GM12874 (cell line): ENCODE results near the gene TNS1.

ENCODE experiments used
- TF ChIP-seq, protein P1 (sequence below): IDR thresholded peaks from 2 replicates; pipeline ENCODE4 v1.5.1; 2011; ENCODE audit warnings: low read depth, mild to moderate bottlenecking, control low read depth, low read length, moderate library complexity; ENCODE audit not compliant: insufficient read depth

TNS1 gene

DNA sequence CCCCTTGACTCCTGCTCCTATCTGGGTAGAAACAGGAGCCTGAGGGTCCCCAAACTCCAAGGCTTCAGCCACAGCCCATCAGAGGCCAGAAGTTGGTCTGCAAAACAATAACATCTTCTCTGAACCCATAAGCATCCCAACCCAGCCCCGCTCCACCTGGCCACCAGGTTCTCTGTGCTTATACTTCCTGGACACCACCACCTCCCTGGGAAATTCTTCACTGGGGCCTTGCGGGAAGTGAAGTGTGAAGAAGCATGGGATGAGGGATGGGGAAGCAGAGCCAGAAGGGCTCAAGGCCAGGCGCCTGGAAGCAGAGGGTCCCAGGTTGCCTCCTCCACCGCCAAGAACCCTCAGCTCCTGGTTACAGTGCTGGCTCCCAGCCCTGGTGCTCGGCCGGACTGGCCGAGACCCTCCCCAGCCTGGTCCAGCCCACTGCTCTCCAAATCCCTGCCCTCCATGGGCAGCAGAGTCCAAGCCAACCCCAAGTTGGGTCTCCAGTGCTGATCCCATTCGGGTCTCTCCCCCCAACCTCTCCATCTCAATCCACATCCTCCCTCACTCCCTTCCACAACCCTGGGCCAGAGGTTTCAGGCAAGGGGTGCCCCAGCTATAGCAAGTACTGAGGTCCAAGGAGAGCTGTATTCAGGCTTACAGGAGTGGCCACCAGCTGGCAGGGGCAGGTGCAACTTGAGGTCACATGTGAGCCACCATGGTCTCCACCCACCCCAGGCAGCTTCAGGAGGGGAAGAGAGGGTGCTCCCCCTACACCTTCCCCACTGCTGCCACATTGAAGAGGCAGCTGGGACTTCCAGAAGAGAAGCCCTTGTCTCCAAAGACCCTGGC is 60.7 kb downstream of the TNS1 start:
- TF ChIP-seq, protein P1, sequence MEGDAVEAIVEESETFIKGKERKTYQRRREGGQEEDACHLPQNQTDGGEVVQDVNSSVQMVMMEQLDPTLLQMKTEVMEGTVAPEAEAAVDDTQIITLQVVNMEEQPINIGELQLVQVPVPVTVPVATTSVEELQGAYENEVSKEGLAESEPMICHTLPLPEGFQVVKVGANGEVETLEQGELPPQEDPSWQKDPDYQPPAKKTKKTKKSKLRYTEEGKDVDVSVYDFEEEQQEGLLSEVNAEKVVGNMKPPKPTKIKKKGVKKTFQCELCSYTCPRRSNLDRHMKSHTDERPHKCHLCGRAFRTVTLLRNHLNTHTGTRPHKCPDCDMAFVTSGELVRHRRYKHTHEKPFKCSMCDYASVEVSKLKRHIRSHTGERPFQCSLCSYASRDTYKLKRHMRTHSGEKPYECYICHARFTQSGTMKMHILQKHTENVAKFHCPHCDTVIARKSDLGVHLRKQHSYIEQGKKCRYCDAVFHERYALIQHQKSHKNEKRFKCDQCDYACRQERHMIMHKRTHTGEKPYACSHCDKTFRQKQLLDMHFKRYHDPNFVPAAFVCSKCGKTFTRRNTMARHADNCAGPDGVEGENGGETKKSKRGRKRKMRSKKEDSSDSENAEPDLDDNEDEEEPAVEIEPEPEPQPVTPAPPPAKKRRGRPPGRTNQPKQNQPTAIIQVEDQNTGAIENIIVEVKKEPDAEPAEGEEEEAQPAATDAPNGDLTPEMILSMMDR = no peak

DNA sequence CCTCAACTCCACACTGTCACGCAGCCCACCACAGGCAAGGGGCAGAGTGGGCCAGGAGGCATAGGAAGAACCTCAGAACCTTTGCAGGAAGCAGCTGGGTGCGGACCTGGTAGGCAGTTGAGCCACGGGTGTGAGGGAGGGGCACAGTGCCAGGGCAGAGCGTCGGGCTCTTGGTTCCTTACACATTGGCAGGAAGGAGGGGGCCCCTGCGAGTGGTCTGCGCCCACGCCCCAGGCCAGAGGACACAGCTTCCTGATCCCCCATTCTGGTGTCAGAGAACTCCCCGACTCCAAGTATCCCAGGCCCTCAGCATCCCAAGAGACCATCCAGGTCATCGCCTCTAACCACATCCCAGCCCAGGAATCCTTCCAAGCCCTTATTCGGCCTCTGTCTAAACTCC is 61.5 kb downstream of the TNS1 start:
- TF ChIP-seq, protein P1 = no peak

DNA sequence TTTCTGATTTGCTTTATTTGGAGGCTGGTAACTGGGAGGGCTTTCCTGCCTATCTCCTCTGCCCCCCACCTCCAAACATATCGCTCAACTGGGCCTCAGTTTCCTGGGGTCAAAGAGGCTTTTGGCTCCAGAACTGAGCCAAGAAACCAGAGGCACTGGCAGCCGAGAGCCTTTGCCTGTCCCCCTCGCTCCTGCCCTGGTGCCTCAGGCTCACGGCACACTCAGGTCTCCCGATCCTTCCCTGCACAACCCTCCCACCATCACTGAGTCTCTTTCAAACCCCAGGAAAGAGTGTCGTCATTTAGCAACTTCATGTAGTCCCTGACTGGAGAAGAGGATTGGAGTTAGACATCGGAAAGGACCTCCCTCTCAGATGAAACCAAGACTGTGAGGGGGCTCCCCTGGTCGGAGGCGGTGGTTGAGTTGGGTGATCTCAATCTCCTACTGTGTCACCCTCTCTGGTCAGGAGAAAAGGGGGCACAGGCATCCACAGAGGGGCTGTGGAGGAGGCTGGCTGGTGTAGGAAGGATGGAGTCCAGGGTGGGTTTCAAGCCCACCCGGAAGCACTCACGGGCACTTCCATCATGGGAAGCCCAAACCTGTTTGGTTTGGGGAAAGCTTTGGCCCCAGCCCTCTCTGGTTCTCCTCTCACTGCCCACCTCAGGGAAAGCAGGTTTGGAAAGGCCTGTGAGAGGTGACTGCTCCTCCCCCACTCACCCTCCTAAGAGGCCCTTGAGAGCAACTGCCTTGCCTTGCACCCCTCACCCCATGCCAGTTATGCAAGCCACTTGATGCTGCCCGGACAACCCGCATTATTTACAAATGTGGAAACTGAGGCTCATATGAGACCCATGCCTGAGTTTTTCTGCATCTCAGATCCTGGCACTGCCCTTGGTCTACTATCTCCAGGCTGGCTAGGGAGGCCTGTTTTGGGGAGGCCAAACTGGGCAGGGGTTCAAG is 62.3 kb downstream of the TNS1 start:
- TF ChIP-seq, protein P1 = no peak

DNA sequence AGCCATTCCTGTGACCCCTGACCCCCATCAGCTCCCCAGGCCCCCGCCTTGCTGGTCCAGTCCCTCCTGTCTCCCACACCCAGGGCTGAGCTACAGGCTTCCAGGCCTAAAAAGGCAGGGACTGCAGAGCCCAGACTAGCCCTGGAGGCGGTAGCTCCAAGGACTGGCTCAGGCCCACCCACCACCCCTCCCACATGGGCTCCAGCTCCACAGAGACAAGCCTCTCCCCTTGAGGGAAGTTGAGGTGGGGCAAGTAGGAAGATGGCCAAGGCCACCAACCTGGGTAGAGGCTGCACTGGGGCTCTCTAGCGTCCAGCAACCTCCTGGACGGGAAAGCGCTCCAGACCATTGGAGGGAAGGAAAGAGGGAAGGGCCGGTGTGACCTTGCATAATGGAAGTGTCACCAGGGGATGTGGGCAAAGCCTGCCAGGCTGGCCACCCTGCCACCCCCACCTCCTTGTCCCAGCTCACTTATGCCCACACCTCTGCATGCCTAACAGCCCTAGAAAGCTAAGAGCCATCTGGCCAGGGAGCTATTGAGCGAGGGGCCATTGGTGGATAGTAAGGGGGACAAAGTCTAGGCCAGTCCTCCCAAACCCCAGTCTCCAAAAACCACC is 63.1 kb downstream of the TNS1 start:
- TF ChIP-seq, protein P1 = no peak

DNA sequence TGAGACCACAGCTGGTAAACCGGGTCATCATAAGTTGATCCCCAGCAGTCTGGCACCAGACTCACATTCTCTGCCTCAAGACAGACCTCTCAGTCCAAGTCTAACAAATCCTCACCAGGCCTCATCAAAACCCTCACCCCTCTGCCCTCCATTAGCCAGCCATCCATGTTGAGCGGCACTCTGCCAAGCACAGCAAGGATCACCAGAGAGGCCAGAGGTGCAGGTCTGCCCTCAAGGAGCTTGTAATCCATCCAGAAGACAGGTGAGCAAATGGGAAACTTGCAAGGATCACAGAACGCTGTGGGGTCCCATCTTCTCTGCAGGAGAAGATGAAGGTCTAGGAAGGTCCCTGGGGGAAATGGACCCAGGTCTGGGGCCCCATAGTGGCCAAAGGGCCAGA is 63.6 kb downstream of the TNS1 start:
- TF ChIP-seq, protein P1 = no peak

DNA sequence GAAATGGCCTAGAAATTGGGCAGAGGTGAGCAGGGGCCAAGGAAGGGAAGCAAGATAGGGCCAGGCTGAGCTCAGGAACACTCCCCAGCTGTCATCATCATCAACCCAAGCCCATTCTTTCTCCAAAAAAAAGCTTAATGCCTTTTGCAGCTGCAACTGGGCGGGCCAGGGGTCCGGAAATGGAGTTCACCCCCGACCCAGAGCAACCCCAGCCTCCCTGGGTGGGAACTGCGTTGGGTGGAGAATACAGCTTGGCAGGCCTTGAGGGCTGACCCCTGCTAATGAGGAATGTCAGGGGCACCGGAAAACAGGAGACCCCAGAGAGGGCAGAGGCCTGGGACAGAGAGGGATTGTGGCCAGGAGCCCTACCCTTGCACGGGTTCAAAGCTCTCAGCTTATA is 64.8 kb downstream of the TNS1 start:
- TF ChIP-seq, protein P1 = no peak

DNA sequence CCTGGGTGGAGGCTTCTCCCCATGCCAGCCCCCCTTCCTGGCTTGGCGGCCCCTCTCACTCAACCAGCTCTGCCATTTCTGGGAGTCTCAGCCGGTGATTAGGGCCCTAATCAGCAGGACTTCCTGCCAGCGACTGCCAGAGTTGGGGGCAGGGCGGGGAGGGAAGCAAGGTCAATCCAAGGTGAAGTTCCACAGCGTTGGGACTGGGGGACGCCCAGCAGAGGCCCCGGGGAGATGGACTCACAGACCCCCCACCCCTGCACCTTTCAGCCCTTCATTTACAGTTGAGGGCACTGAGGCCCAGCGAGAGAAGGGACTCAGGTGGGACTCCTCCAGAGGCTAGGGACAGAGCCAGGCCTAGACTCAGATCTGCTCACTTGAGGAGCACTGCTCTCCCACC is 65.3 kb downstream of the TNS1 start:
- TF ChIP-seq, protein P1 = no peak
